Memory B cell (primary cell): ENCODE measurements around the gene TM4SF4.

Source experiments
- ATAC-seq: fragments of 150-1000 bp; cut with Tn5 transposase; 2 replicates; pipeline ENCODE4 v1.10.0; 2021; ENCODE audit warnings: low read depth, mild to moderate bottlenecking, moderate library complexity
- DNase-seq, 2 donors: peaks; one replicate each; pipeline ENCODE4 v3.0.0; 2022; ENCODE audit warnings: low spot score in 2 of 2
- H3K27ac Mint-ChIP-seq: one replicate; pipeline ENCODE4 v1.8.0; 2022; ENCODE audit warnings: mild to moderate bottlenecking, moderate library complexity, mixed read lengths
- H3K27me3 Mint-ChIP-seq: one replicate; pipeline ENCODE4 v1.8.0; 2022; ENCODE audit warnings: mixed read lengths
- H3K36me3 Mint-ChIP-seq: one replicate; pipeline ENCODE4 v1.8.0; 2022; ENCODE audit warnings: mild to moderate bottlenecking, mixed read lengths
- H3K4me1 Mint-ChIP-seq: one replicate; pipeline ENCODE4 v1.8.0; 2022; ENCODE audit warnings: mixed read lengths
- H3K4me3 Mint-ChIP-seq: one replicate; pipeline ENCODE4 v1.8.0; 2022; ENCODE audit warnings: mild to moderate bottlenecking, moderate library complexity, mixed read lengths
- H3K9me3 Mint-ChIP-seq: one replicate; pipeline ENCODE4 v1.8.0; 2022; ENCODE audit warnings: mixed read lengths

TM4SF4 gene

DNA sequence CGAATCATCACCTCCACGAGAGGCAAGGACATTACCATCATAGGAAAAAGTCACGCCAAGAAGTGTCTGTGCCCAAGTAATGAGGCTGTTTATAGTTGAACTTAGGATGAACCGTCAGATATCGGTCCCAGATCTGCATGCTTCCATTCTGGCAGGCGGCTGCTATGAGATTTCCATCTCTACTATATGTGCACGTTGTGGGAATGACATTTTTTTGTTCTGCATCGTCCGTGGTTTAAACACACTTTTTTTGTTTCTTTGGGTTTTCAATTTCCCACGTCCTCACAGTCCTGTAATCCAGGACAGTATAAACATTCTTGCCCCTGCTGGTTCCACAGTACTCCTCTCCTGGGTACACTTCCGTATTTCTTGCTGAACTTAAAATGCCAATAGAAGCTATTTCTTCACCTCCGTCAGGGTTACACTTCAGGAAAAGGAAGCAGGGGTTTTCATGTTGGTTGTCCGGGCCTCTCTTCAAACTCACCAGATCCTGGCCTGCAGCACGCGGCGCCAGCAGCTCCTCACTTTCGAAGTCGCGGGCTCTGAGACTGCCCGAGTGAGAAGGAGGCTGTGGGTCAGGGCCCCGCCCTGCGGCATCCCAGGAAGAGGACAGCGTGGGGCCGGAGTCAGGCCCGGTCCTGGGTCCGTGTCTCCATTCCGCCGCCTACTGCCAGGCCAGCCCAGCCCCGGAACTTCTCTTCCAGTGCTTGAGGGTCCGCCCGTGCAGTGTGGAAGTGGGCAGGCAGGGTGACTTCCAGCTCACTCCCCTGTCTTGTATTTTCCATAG is 9.8 kb upstream of the TM4SF4 start:
- Mint-ChIP-seq H3K27ac (no peak overlapping the region), H3K4me1 (peaks cover 3% of the 10 kb centered on the region), H3K36me3 (no peaks in the 10 kb centered on the region), H3K9me3 (no peaks in the 10 kb centered on the region), H3K4me3 (no peak overlapping the region), H3K27me3 (peaks cover 2% of the 10 kb centered on the region)
- DNase-seq (no peak), ATAC-seq (no peak)

DNA sequence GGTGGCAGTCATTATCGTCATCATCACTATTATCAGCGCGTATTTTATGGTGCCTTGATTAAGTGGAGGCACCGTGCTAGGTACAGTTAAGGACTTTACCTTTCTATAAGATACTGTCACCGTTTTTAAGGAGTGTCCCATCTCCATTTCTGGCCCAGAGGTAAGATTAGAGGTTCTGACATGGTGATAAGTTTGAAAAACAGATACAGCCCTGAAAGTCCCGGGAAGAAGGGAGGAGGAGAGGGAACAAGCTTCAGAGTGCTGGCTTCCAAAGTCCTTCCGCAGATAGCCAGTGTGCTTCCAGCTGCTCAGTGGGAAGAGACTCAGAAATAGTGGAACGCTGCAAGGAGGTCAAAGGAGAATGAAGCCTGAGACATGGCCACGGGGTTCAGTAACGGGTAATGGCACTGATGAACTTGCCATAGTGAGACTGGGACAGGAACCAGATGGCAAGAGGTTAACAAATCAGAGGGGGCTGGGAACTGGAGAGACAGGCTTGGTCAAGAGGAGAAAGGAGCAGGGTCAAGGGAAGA is 9.1 kb upstream of the TM4SF4 start:
- DNase-seq (no peak), ATAC-seq (no peak)
- H3K27me3 Mint-ChIP-seq = peaks cover 2% of the 10 kb centered on the region
- no peak overlapping the region for H3K27ac Mint-ChIP-seq
- H3K4me3 Mint-ChIP-seq = no peak overlapping the region
- H3K4me1 Mint-ChIP-seq = peaks cover 3% of the 10 kb centered on the region
- H3K9me3 Mint-ChIP-seq = no peaks in the 10 kb centered on the region
- no peaks in the 10 kb centered on the region for H3K36me3 Mint-ChIP-seq

DNA sequence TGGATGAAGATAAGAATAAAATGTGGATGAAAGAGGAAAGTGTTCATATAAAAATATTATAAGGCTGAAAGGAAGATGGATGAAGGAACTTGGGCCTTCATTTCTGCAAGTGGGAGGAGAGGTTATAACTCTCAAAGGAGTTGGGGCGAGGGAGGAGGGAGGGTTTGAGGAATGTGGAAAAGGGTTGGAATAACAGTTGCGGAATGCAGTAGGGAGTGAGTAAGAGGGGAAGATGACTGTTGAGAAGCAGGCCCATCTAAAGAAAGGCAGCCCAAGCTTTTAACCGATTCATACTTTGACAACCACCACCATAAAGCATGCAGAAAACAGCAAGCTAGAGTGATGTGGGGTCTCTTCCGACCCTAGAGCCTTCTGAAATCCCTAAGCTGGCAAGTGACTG is 8.3 kb upstream of the TM4SF4 start:
- no peak overlapping the region for H3K4me3 Mint-ChIP-seq
- no peak overlapping the region for H3K27ac Mint-ChIP-seq
- DNase-seq = no peak
- H3K27me3 Mint-ChIP-seq = peaks cover 2% of the 10 kb centered on the region
- ATAC-seq = no peak
- H3K9me3 Mint-ChIP-seq = no peaks in the 10 kb centered on the region
- no peaks in the 10 kb centered on the region for H3K36me3 Mint-ChIP-seq
- H3K4me1 Mint-ChIP-seq = peaks cover 3% of the 10 kb centered on the region

DNA sequence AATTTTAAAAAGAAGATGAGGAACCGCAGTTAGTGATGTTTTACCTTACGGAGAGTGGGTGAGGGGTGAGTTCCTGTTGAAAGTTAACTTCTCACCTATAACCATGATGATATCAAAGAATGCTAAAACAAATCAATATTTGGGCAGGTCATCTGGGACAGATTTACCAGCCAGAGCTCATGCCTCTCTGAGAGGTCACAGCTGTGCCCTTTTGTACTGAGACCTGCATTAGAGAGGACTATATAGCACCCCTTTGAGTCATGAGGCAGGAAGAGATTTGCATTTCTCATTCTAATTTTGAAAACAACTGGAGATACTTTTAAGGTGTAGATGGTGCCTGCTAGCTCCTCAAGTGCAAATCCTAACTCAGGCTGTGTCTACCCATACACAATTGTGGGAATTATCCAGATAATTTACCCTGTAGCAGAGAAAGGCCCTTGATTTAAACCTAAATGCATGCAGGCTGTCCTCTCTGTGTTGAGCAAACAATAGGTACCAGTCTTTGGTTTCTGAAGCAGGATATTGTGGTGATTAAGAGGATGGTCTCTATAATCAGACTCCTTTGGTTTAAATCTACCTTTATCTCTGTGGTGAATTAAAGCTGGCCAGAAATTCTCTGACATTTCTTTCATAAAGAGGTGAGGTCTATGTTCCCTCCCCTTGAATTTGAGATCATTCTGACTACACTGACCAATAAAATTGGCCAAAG is 5.8 kb upstream of the TM4SF4 start:
- no peak overlapping the region for H3K4me3 Mint-ChIP-seq
- no peaks in the 10 kb centered on the region for H3K9me3 Mint-ChIP-seq
- H3K36me3 Mint-ChIP-seq = no peaks in the 10 kb centered on the region
- peaks cover 3% of the 10 kb centered on the region for H3K4me1 Mint-ChIP-seq
- no peaks in the 10 kb centered on the region for H3K27me3 Mint-ChIP-seq
- H3K27ac Mint-ChIP-seq = no peak overlapping the region
- no peak for DNase-seq
- no peak for ATAC-seq

DNA sequence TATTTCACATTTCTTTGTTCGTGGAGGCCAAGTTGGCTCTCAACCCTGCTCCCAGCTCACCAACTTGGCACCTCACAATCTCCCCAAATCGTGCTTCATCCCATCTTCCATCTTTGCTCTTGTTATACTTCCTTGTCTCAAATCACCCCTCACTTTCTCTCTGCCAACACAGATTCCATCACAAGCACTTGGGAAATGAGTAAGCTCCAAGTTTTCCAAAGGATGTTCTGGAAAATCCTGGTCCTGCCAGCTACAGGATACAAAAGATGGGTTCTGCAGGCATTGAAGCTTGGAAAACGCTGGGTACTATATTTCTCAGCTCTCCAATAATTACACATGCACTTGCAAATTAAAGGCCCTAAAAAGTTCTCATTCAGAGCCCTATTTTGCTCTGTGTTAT is 4.1 kb upstream of the TM4SF4 start:
- Mint-ChIP-seq H3K4me1 (peaks cover 3% of the 10 kb centered on the region), H3K27me3 (no peaks in the 10 kb centered on the region), H3K9me3 (no peaks in the 10 kb centered on the region), H3K36me3 (no peaks in the 10 kb centered on the region), H3K4me3 (no peak overlapping the region), H3K27ac (no peak overlapping the region)
- no peak for DNase-seq
- ATAC-seq = no peak

DNA sequence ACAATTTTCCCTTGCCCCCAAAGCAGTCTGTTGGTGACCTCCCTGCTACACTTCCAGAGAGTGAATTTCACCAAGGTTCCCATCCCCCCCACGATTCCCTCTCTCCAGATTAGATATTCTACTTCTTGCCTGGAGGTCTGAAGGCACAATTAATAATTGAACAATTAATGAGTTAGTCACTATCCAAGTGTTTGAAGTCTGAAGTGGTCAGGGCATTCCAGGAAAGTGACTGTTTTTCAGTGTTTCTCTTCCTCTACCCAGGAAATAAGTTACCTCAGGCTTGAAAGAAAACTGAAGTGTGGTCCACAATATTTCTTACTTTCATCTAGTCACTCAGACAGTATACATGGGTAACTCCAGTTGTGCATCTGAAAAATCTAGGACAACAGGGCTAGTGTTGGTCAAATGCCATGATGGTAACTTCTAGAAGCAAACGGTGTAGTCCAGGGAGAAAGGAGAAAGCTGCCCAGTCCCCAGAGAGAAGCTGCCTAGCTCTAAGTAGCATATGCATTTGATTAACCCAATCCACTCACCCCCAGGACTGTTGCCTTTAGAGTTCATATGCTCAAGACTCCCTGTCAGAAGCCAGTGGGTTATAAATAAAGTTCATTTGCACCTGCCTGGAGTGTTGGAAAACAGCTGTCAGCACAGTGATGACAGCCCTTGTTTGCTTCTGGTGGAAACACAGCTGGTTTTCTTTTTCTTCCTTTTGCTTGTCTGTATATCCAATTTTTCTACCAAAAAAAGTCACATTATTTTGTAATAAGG is 2.3 kb upstream of the TM4SF4 start:
- H3K4me1 Mint-ChIP-seq = peaks cover 3% of the 10 kb centered on the region
- ATAC-seq (no peak), DNase-seq (no peak)
- no peak overlapping the region for H3K27ac Mint-ChIP-seq
- no peaks in the 10 kb centered on the region for H3K27me3 Mint-ChIP-seq
- H3K4me3 Mint-ChIP-seq = no peak overlapping the region
- no peaks in the 10 kb centered on the region for H3K36me3 Mint-ChIP-seq
- H3K9me3 Mint-ChIP-seq = no peaks in the 10 kb centered on the region

DNA sequence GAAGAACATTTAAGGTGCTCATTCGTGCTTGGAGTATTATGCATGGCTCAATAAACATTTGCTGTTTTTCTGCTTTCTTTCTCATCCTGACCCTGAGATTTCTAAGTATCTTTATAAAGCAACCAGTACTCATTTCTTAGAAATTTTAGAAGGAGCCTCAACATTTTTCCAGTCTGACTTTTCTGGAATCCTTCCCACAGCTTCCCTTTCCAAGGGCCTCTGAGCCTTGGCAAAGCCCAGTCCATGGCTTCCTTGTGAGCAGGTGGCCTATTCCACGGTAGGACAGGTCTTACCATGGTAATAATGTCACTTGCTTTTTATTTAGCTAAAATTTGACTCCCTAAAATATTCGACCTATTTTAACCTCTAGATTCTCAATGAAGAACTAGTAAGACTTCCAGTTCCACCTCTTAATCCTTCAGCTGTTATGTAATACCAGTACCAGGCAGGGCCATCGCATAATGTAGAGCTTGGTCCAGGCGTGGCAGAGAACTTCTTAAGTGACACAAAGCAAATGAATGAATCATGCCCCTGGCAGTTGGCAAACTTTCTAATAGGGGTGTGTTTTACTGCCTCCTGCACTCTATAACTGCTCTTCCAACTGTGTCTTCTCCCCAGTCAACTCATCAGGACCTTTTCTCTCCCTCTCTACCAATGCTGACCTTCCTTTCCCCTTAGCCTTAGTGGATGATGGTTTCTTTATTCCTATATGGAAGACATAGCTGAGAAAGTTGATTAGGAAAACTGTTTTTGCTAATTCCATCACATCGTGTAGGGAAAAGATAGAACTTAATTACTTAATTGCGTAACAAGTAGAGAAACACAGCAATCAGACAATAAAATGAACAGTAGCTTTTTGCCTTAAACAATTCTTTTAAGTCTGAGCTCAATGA is 894 bp upstream of the TM4SF4 start:
- ATAC-seq = no peak
- no peaks in the 10 kb centered on the region for H3K27me3 Mint-ChIP-seq
- no peak overlapping the region for H3K27ac Mint-ChIP-seq
- H3K36me3 Mint-ChIP-seq = no peaks in the 10 kb centered on the region
- H3K9me3 Mint-ChIP-seq = no peaks in the 10 kb centered on the region
- peaks cover 1% of the 10 kb centered on the region for H3K4me1 Mint-ChIP-seq
- no peak for DNase-seq
- H3K4me3 Mint-ChIP-seq = no peak overlapping the region

DNA sequence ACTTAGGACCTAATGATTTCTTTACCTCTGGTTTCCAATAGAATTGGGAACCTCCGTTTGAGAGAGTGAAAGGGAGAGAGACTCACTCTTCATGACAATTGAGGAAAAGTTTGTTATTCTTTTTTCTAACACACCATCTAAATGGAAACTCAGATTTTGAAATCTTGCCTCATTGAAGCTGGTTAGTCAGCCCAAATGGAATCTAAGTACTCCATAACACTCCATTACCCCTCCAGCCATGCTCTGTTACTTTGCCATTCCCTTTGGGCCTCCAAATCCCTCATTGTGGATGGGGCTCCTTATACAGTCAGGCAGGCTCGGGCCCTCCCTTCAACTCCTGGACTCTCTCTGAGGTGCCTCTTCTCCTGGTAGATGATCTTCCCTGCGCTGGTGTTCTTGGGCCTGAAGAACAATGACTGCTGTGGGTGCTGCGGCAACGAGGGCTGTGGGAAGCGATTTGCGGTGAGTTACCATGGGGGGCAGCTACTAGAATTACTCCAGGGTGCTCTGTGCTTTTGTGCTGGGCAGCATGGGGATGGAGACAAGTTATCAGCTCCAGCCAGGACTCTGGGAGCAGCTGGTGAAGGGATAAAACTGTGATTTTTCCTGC is 1.1 kb downstream of the TM4SF4 start:
- no peak overlapping the region for H3K4me3 Mint-ChIP-seq

DNA sequence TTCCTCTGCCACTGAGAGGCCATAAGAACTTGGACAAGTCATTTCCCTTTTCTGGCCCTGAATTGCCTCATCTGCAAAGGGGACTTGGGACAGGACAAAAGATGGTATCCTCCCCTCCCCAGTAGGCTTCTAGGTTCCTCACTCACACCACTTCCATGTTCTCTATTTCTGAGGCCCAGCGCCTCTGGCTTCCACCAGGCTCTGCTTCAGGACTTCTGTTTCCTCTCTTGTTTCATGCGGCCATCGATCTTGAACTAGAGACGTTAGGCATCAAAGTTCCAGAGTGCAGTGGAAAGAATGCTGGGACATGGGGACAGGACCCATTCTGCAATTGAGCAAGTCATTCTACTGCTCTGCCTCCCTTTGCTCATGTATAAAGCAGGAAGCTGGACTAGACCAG is 1.7 kb downstream of the TM4SF4 start:
- H3K36me3 Mint-ChIP-seq = no peaks in the 10 kb centered on the region
- no peak for ATAC-seq

More for the DNA sequence above, 1.1 kb downstream of the TM4SF4 start:
- H3K9me3 Mint-ChIP-seq = no peaks in the 10 kb centered on the region
- H3K27me3 Mint-ChIP-seq = no peaks in the 10 kb centered on the region
- ATAC-seq (no peak), DNase-seq (no peak)
- no peak overlapping the region for H3K27ac Mint-ChIP-seq
- no peaks in the 10 kb centered on the region for H3K36me3 Mint-ChIP-seq
- H3K4me1 Mint-ChIP-seq = no peaks in the 10 kb centered on the region

DNA sequence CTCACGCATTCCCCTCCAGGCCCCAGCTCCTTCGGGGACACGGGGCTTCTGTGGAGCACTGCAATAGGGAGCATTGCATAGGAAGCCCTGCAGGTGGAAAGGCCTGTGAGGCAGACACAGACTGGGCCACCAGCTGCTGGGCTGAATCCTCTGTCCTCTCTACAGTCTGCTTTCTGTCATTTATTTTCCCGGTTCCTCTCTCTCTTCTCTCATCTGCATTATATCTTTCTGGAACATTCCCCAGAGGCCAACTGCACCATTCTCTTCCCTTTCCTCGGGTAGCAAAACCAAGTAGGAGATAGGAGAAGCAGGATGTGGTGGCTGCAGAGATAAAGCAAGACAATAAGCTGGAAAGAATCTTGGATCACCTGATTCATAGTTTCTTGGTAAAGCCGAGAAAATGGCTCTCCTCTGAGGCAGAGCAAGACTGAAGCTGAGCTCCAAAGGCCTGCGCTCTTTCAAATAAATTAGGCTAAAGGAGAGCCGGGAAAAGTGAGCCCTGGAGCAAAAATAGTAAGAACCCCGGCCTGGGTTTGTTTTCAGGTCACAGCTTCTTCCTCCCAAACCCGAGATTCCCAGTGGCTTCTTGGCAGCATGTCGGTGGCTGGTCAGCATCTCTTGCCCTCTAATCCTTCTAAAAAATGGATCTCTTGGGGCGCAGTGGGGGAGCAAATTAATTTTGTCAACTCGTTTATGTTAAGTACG is 5.3 kb downstream of the TM4SF4 start:
- no peak for DNase-seq
- Mint-ChIP-seq H3K9me3 (no peaks in the 10 kb centered on the region), H3K27me3 (peaks cover 4% of the 10 kb centered on the region)

More for the DNA sequence above, 1.7 kb downstream of the TM4SF4 start:
- no peaks in the 10 kb centered on the region for H3K4me1 Mint-ChIP-seq
- DNase-seq = no peak
- H3K27ac Mint-ChIP-seq = no peak overlapping the region
- H3K9me3 Mint-ChIP-seq = no peaks in the 10 kb centered on the region
- H3K4me3 Mint-ChIP-seq = no peak overlapping the region
- H3K27me3 Mint-ChIP-seq = peaks cover 3% of the 10 kb centered on the region

DNA sequence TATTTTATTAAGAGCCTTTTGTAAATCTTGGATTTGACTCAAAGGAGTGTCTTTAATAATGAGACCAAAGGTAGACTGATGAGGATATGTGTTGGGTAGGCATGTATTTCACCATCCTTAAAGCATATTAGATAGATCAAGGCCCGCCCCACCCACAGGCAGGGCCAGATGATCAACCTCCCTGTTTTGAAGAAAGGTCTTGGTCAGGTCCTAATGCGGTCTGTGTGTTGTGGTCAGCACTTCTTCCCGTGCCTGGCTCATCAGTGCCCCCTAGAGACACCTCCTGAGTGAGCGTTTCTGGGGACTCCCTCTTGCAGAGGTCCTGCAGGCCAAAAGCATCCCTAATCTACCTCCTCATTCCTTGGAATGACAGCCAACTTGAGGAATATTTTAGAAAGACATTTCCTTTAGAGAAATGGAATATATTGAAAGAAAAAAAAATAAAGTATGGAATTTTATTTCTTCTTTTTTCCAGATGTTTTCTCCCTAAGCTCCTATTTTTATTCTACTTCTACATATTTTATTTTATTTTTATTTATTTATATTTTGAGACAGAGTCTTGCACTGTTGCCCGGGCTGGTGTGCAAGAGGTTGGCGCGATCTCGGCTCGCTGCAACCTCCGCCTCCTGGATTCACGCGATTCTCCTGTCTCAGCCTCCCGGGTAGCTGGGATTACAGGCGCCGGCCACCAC is 6.0 kb downstream of the TM4SF4 start:
- H3K4me1 Mint-ChIP-seq = no peaks in the 10 kb centered on the region
- H3K36me3 Mint-ChIP-seq = no peaks in the 10 kb centered on the region
- no peaks in the 10 kb centered on the region for H3K9me3 Mint-ChIP-seq
- H3K27me3 Mint-ChIP-seq = peaks cover 4% of the 10 kb centered on the region
- DNase-seq (no peak), ATAC-seq (peak; percentile 41)
- no peak overlapping the region for H3K4me3 Mint-ChIP-seq
- H3K27ac Mint-ChIP-seq = no peak overlapping the region

More for the DNA sequence above, 5.3 kb downstream of the TM4SF4 start:
- no peak for ATAC-seq
- Mint-ChIP-seq H3K27ac (no peak overlapping the region), H3K4me1 (no peaks in the 10 kb centered on the region), H3K4me3 (no peak overlapping the region), H3K36me3 (no peaks in the 10 kb centered on the region)

DNA sequence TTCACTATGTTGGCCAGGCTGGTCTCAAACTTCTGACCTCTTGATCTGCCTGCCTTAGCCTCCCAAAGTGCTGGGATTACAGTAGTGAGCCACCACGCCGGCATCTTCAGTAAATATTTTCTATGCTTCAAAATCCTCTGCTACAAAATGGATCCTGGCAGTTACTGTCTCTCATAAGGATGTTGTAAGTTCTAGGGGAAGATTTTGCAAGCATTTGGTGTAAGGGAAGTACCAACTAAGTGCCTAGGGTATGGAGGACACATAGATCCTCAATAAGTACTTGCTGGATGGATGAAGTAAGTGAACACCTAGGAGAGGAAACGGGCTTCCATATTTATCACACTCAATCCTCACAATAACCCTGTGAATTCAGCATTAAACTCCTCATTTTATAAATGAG is 6.6 kb downstream of the TM4SF4 start:
- H3K27ac Mint-ChIP-seq = no peak overlapping the region
- no peaks in the 10 kb centered on the region for H3K36me3 Mint-ChIP-seq
- H3K27me3 Mint-ChIP-seq = peaks cover 5% of the 10 kb centered on the region
- ATAC-seq (no peak), DNase-seq (no peak)
- no peaks in the 10 kb centered on the region for H3K9me3 Mint-ChIP-seq
- no peaks in the 10 kb centered on the region for H3K4me1 Mint-ChIP-seq
- no peak overlapping the region for H3K4me3 Mint-ChIP-seq
